Transverse colon (tissue), 4 donors: ENCODE data around the gene NKX1-1.

Experiments used
- POLR2A ChIP-seq: fragments of 450-650 bp; IDR thresholded peaks from one replicate; pipeline ENCODE4 v1.6.1; 2016; ENCODE audit warnings: antibody characterized with exemption, mild to moderate bottlenecking, moderate library complexity
- POLR2AphosphoS5 ChIP-seq, 3 donors: sonication (generic); formaldehyde crosslinking; IDR thresholded peaks; one replicate each; pipeline ENCODE4 v1.6.1; 2016; ENCODE audit warnings: antibody characterized with exemption in 3 of 3
- TF ChIP-seq, protein P1 (sequence below), 5 experiments: fragments of 200-600 bp in 3 of 5; fragments of 450-650 bp in 2 of 5; sonication (generic) in 3 of 5; IDR thresholded peaks; 1 replicate in 2 of 5; 2 replicates in 3 of 5; pipeline ENCODE4 v1.5.1; 2016 to 2017; ENCODE audit warnings: antibody characterized with exemption in 5 of 5, inconsistent platforms in 3 of 5, mild to moderate bottlenecking in 2 of 5, moderate library complexity in 1 of 5

DNA sequence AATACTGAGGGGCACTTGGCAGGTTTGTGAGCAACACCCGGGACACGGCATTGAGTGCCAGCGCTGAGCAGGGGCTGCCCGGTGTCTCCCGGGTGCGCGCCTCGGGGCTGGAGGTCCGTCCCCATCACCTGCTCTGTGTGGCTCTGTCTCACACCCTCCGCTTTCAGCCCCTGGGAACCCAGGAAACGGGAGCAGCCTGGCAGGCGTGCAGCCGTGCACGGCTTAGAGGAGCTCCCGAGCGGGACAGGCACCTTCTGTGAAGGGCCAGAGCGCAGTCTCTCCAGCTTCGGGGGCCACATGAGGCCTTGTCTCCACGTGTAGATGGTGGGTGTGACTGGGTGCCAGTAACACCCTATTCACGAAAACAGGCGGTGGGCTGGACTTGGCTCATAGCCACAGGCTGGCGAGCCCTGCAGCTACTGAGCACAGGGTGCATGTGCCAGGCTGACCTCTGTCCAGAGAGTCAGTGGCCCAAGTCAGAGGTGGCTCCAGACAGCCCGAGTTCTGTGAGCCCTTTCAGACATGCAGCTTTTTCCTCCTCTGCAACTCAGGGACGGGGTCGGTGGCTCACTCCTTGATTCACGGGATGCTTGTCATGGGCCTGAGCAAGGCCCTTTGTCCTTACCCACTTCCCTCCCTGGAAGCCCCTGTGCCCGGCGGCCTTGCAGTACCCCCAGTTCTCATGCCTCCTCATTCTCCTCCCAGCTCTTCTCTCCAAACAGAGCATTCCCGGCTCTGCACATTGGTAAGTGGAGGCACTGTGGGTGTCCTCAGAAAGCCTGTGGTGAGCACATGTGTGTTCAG is 35.7 kb downstream of the NKX1-1 start:
- TF ChIP-seq, protein P1, sequence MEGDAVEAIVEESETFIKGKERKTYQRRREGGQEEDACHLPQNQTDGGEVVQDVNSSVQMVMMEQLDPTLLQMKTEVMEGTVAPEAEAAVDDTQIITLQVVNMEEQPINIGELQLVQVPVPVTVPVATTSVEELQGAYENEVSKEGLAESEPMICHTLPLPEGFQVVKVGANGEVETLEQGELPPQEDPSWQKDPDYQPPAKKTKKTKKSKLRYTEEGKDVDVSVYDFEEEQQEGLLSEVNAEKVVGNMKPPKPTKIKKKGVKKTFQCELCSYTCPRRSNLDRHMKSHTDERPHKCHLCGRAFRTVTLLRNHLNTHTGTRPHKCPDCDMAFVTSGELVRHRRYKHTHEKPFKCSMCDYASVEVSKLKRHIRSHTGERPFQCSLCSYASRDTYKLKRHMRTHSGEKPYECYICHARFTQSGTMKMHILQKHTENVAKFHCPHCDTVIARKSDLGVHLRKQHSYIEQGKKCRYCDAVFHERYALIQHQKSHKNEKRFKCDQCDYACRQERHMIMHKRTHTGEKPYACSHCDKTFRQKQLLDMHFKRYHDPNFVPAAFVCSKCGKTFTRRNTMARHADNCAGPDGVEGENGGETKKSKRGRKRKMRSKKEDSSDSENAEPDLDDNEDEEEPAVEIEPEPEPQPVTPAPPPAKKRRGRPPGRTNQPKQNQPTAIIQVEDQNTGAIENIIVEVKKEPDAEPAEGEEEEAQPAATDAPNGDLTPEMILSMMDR (IDR thresholded peaks at IDR 0.05) = no peak
- TF ChIP-seq POLR2AphosphoS5 (IDR thresholded peaks at IDR 0.05) (no peak), POLR2A (no peak)
